Lower leg skin (tissue), 3 donors: ENCODE results near the gene GLOD5.

Source experiments
- POLR2A ChIP-seq, 2 donors: fragments of 450-650 bp; IDR thresholded peaks; one replicate each; pipeline ENCODE4 v1.6.1; 2016 to 2017; ENCODE audit warnings: antibody characterized with exemption in 2 of 2, mild to moderate bottlenecking in 1 of 2, moderate library complexity in 1 of 2
- TF ChIP-seq, protein P1 (sequence below), 3 donors: fragments of 450-650 bp; IDR thresholded peaks; one replicate each; pipeline ENCODE4 v1.5.1; 2016; ENCODE audit warnings: antibody characterized with exemption in 3 of 3, mild to moderate bottlenecking in 3 of 3, moderate library complexity in 2 of 3

DNA sequence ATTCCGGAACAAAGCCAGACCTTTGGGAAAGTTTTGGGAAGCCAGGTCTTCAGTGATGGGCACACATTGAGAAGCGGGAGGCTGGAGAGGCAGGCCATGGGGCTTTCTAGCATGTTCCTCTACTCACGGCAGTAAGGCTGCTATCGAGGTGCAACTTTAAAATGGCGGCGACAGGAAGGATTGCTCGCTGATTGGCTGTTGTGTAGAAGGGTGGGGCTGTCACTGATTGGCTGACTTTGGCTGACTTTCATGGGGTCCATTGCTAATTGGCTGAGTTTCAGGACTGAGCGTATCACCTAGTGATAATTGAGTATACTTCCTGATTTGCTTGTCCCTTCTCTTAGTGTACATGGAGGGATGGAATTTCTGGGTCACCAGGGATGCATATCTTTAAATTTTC, 19.7 kb upstream of the GLOD5 start:
- TF ChIP-seq POLR2A (IDR thresholded peaks at IDR 0.05), result no peak
- TF ChIP-seq, protein P1, sequence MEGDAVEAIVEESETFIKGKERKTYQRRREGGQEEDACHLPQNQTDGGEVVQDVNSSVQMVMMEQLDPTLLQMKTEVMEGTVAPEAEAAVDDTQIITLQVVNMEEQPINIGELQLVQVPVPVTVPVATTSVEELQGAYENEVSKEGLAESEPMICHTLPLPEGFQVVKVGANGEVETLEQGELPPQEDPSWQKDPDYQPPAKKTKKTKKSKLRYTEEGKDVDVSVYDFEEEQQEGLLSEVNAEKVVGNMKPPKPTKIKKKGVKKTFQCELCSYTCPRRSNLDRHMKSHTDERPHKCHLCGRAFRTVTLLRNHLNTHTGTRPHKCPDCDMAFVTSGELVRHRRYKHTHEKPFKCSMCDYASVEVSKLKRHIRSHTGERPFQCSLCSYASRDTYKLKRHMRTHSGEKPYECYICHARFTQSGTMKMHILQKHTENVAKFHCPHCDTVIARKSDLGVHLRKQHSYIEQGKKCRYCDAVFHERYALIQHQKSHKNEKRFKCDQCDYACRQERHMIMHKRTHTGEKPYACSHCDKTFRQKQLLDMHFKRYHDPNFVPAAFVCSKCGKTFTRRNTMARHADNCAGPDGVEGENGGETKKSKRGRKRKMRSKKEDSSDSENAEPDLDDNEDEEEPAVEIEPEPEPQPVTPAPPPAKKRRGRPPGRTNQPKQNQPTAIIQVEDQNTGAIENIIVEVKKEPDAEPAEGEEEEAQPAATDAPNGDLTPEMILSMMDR (IDR thresholded peaks at IDR 0.05), result no peak
